ENCODE measurements around the gene AP1S3. TPM values are rescaled to one million over a fixed set of nuclear protein-coding genes. Genes with fewer than 3 reads are reported as not detected.

AP1S3 gene
- polyA plus RNA-seq, 2 of the 4 experiments (the other 2 are of a cell fraction) = 42.9 to 57.0 TPM

DNA sequence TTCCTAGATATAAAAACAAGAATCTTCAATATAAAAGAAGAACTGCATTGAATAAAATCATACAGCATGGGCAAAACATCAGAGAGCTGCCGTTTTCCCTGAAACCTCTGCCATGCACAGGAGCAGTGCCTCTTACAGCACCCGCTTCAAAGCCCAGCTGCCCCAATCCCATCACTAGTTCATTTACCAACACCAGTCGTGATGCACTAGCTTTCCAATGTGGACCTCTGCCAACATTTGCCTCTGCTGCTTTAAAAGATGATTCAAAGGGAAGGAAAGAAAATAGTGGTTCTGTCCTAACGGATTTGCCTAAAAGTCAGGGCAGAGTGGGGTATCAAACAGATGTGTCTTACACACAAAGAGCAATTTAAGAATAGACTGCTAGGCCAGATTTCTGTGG is 43.4 kb upstream of the AP1S3 start (continued):
- TF ChIP-seq, protein P1, sequence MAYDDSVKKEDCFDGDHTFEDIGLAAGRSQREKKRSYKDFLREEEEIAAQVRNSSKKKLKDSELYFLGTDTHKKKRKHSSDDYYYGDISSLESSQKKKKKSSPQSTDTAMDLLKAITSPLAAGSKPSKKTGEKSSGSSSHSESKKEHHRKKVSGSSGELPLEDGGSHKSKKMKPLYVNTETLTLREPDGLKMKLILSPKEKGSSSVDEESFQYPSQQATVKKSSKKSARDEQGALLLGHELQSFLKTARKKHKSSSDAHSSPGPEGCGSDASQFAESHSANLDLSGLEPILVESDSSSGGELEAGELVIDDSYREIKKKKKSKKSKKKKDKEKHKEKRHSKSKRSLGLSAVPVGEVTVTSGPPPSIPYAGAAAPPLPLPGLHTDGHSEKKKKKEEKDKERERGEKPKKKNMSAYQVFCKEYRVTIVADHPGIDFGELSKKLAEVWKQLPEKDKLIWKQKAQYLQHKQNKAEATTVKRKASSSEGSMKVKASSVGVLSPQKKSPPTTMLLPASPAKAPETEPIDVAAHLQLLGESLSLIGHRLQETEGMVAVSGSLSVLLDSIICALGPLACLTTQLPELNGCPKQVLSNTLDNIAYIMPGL (CRISPR knock-in tag; IDR thresholded peaks at IDR 0.05; ENCODE audit: borderline replicate concordance) = no peak
- no peak for TF ChIP-seq HOXB13 (CRISPR knock-in tag; IDR thresholded peaks at IDR 0.05; ENCODE audit: low read depth)

DNA sequence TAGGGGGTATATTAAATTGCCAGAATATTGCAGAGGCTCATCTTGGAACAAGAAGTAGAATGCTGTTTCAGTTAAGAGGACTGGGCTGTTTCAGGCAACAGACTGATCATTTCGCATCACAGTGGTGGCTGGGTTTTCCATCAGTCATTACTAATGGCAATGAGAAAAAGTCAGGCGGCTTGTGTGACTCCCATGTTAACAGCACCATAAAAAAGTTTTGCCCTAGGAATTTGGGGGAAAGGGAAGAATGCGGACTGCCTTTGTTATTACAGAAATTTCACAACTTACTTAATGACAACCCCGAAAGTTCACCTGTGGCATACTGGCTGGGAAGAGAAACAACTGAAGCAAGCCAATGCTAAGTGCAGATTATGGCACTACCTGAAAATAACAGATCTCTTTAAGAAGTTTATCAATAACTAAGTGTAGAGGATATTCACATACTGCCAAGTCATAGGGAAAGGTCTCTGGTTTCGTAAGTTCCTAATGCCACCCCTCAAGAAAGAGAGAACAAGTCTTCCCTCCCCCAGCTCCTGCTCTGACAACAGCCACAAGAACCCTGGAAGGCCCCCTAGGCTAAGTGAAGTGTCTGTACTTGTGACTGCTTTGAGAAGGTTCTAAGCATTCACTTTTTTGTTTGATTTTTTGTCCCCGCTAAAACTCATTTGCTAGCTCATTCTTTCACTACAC is 40.5 kb upstream of the AP1S3 start:
- TF ChIP-seq, protein P2, sequence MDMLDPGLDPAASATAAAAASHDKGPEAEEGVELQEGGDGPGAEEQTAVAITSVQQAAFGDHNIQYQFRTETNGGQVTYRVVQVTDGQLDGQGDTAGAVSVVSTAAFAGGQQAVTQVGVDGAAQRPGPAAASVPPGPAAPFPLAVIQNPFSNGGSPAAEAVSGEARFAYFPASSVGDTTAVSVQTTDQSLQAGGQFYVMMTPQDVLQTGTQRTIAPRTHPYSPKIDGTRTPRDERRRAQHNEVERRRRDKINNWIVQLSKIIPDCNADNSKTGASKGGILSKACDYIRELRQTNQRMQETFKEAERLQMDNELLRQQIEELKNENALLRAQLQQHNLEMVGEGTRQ (IDR thresholded peaks at IDR 0.05) = no peak
- no peak for TF ChIP-seq TFCP2L1 (CRISPR knock-in tag; IDR thresholded peaks at IDR 0.05)
- TF ChIP-seq, protein P3, sequence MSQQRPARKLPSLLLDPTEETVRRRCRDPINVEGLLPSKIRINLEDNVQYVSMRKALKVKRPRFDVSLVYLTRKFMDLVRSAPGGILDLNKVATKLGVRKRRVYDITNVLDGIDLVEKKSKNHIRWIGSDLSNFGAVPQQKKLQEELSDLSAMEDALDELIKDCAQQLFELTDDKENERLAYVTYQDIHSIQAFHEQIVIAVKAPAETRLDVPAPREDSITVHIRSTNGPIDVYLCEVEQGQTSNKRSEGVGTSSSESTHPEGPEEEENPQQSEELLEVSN (IDR thresholded peaks at IDR 0.05; ENCODE audit: borderline replicate concordance, low read depth) = no peak
- TF ChIP-seq, protein P4, sequence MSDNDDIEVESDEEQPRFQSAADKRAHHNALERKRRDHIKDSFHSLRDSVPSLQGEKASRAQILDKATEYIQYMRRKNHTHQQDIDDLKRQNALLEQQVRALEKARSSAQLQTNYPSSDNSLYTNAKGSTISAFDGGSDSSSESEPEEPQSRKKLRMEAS (IDR thresholded peaks at IDR 0.05) = no peak
- TF ChIP-seq RCOR1 (IDR thresholded peaks at IDR 0.05; ENCODE audit: low read depth, low read length) = no peak
- no peak for TF ChIP-seq EHMT2 (IDR thresholded peaks at IDR 0.05; ENCODE audit: low read depth)
- TF ChIP-seq RFX5 (IDR thresholded peaks at IDR 0.05) = no peak
- no peak for TF ChIP-seq MAZ (IDR thresholded peaks at IDR 0.05; ENCODE audit: borderline replicate concordance, low read depth, low read length)
- no peak for TF ChIP-seq POLR2A (IDR thresholded peaks at IDR 0.05; ENCODE audit: low read length)
- TF ChIP-seq ESRRA (IDR thresholded peaks at IDR 0.05; ENCODE audit: borderline replicate concordance, low read length) = no peak
- no peak for TF ChIP-seq PHF8 (IDR thresholded peaks at IDR 0.05; ENCODE audit: borderline replicate concordance, low read depth)
- no peak for TF ChIP-seq RNF2 (IDR thresholded peaks at IDR 0.05; ENCODE audit: borderline replicate concordance, low read depth)
- TF ChIP-seq MAFK (IDR thresholded peaks at IDR 0.05; ENCODE audit: partially characterized antibody) = no peak
- TF ChIP-seq, protein P5, sequence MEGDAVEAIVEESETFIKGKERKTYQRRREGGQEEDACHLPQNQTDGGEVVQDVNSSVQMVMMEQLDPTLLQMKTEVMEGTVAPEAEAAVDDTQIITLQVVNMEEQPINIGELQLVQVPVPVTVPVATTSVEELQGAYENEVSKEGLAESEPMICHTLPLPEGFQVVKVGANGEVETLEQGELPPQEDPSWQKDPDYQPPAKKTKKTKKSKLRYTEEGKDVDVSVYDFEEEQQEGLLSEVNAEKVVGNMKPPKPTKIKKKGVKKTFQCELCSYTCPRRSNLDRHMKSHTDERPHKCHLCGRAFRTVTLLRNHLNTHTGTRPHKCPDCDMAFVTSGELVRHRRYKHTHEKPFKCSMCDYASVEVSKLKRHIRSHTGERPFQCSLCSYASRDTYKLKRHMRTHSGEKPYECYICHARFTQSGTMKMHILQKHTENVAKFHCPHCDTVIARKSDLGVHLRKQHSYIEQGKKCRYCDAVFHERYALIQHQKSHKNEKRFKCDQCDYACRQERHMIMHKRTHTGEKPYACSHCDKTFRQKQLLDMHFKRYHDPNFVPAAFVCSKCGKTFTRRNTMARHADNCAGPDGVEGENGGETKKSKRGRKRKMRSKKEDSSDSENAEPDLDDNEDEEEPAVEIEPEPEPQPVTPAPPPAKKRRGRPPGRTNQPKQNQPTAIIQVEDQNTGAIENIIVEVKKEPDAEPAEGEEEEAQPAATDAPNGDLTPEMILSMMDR (IDR thresholded peaks at IDR 0.05) = no peak
- TF ChIP-seq RARB (CRISPR knock-in tag; IDR thresholded peaks at IDR 0.05) = no peak
- Histone ChIP-seq H3K4me3 (no peak overlapping the region), H3K27ac (no peak overlapping the region), H3K9me3 (no peaks in the 10 kb centered on the region), H3K4me2 (no peak overlapping the region), H3K4me1 (no peaks in the 10 kb centered on the region)
- DNase-seq (ENCODE audit: low read depth in 1 of 2, low spot score in 1 of 2) = no peak
- ChIA-PET POLR2A (no interaction called here), CTCF (interaction anchor here (2.1 kb wide), 1 partner anchor 17 kb away, joined by 5 read pairs; no protein-coding TSS in a partner anchor)
- 92% methylated on average over 6 of the region's 6 CpGs for WGBS (ENCODE audit: missing lambda C conversion rate)
- FAIRE-seq = no peak
- ATAC-seq = no peak

DNA sequence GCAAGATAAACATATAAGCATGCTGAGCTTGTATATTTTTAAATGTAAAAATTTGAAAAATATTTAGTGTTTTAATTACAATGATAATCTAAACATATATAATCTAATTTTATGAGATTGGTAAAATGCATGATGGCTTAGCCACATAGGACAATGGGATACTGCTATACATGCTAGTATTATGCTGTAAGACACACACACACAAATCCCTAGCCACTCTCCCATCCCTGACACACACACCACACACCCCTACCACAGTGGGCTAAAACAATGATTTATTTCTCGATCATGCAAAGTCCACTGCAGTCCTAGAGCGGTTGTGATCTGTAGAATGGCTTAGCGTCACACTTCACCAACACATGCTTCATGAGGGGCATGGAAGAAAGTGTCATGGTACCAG is 36.3 kb upstream of the AP1S3 start:
- CTCF ChIA-PET = interaction anchor here (1.5 kb wide), 1 partner anchor 13 kb away, joined by 5 read pairs; no protein-coding TSS in a partner anchor
- TF ChIP-seq CBX2 (IDR thresholded peaks at IDR 0.05; ENCODE audit: borderline replicate concordance, low read depth) = no peak
- no peak for TF ChIP-seq NR3C1 (IDR thresholded peaks at IDR 0.05)
- TF ChIP-seq, protein P2 (IDR thresholded peaks at IDR 0.05) = no peak
- TF ChIP-seq RNF2 (IDR thresholded peaks at IDR 0.05; ENCODE audit: borderline replicate concordance, low read depth) = no peak
- TF ChIP-seq FOXS1 (CRISPR knock-in tag; IDR thresholded peaks at IDR 0.05) = no peak
- TF ChIP-seq, protein P6, sequence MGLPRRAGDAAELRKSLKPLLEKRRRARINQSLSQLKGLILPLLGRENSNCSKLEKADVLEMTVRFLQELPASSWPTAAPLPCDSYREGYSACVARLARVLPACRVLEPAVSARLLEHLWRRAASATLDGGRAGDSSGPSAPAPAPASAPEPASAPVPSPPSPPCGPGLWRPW (IDR thresholded peaks at IDR 0.05) = no peak
- no peak for TF ChIP-seq RFX5 (IDR thresholded peaks at IDR 0.05)
- TF ChIP-seq, protein P7, sequence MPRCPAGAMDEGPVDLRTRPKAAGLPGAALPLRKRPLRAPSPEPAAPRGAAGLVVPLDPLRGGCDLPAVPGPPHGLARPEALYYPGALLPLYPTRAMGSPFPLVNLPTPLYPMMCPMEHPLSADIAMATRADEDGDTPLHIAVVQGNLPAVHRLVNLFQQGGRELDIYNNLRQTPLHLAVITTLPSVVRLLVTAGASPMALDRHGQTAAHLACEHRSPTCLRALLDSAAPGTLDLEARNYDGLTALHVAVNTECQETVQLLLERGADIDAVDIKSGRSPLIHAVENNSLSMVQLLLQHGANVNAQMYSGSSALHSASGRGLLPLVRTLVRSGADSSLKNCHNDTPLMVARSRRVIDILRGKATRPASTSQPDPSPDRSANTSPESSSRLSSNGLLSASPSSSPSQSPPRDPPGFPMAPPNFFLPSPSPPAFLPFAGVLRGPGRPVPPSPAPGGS (IDR thresholded peaks at IDR 0.05) = no peak
- no peak for TF ChIP-seq EHMT2 (IDR thresholded peaks at IDR 0.05; ENCODE audit: low read depth)
- no peak for TF ChIP-seq CHD2 (IDR thresholded peaks at IDR 0.05; ENCODE audit: low read length, partially characterized antibody)
- TF ChIP-seq HOXA7 (CRISPR knock-in tag; IDR thresholded peaks at IDR 0.05) = no peak

More for the DNA sequence above, 36.3 kb upstream of the AP1S3 start:
- Histone ChIP-seq H3K27ac (no peak overlapping the region), H3K4me3 (no peak overlapping the region), H3K4me1 (no peaks in the 10 kb centered on the region), H3K4me2 (no peak overlapping the region), H3K9me3 (no peaks in the 10 kb centered on the region)
- ATAC-seq = no peak
- FAIRE-seq = no peak
- 89% methylated on average over 3 of the region's 3 CpGs for WGBS (ENCODE audit: missing lambda C conversion rate)
- no peak for DNase-seq (ENCODE audit: low read depth in 1 of 2, low spot score in 1 of 2)
- POLR2A ChIA-PET = interaction anchor here (0.9 kb wide), 1 partner anchor 36 kb away, joined by 3 read pairs; no protein-coding TSS in a partner anchor
